ENCODE results near the gene GALNT13.
"Not testable (repeated sequence)": the region's sequence is repeated elsewhere in the genome, so short reads cannot be mapped to it uniquely, and the experiment has no call there.

GALNT13 gene

GRCh38 chr2:154470376-154470775 is 598.7 kb downstream of the GALNT13 start:
- Histone ChIP-seq H3K9me3 (ENCODE audit: control insufficient read depth in 2 of 2, low read length in 2 of 2) (peaks cover 0 to 2% of the 10 kb centered on the region in 2 donors), H3K27ac (ENCODE audit: low read length) (no peak overlapping the region), H3K4me3 (ENCODE audit: low read length in 2 of 2) (no peak overlapping the region), H3K36me3 (ENCODE audit: control insufficient read depth in 2 of 2, insufficient read depth in 2 of 2, low read length in 2 of 2) (no peaks in the 10 kb centered on the region), H3K9ac (ENCODE audit: low read length in 2 of 2) (no peak overlapping the region), H3K27me3 (ENCODE audit: control insufficient read depth in 1 of 2, insufficient read depth in 2 of 2, low read length in 2 of 2) (no peaks in the 10 kb centered on the region), H3K4me1 (ENCODE audit: control insufficient read depth, insufficient read depth, low read length) (no peaks in the 10 kb centered on the region)

- H3K27me3 ChIP-seq (ENCODE audit: control insufficient read depth in 1 of 2, insufficient read depth in 2 of 2, low read length in 2 of 2); H3K4me3 ChIP-seq (ENCODE audit: low read length in 2 of 2); H3K9ac ChIP-seq (ENCODE audit: low read length in 2 of 2); H3K36me3 ChIP-seq (ENCODE audit: control insufficient read depth in 2 of 2, insufficient read depth in 2 of 2, low read length in 2 of 2); H3K9me3 ChIP-seq (ENCODE audit: control insufficient read depth in 2 of 2, low read length in 2 of 2); H3K27ac ChIP-seq (ENCODE audit: low read length); H3K4me1 ChIP-seq (ENCODE audit: control insufficient read depth, insufficient read depth, low read length): not testable (repeated sequence)
These were observed 599.8 kb downstream of the GALNT13 start for GRCh38 chr2:154471492-154471891.

- H3K4me3 ChIP-seq (ENCODE audit: low read length in 2 of 2), result no peak overlapping the region
- H3K27me3 ChIP-seq (ENCODE audit: control insufficient read depth in 1 of 2, insufficient read depth in 2 of 2, low read length in 2 of 2), result no peaks in the 10 kb centered on the region
- H3K36me3 ChIP-seq (ENCODE audit: control insufficient read depth in 2 of 2, insufficient read depth in 2 of 2, low read length in 2 of 2), result no peaks in the 10 kb centered on the region
- no peak overlapping the region for H3K9ac ChIP-seq (ENCODE audit: low read length in 2 of 2)
- H3K27ac ChIP-seq (ENCODE audit: low read length), result no peak overlapping the region
- H3K9me3 ChIP-seq (ENCODE audit: control insufficient read depth in 2 of 2, low read length in 2 of 2), result no peaks in the 10 kb centered on the region
- no peaks in the 10 kb centered on the region for H3K4me1 ChIP-seq (ENCODE audit: control insufficient read depth, insufficient read depth, low read length)
These were observed 605.6 kb downstream of the GALNT13 start for GRCh38 chr2:154477319-154477718.

GRCh38 chr2:154480521-154480920 is 608.8 kb downstream of the GALNT13 start:
- H3K27ac ChIP-seq (ENCODE audit: low read length), result no peak overlapping the region
- H3K27me3 ChIP-seq (ENCODE audit: control insufficient read depth in 1 of 2, insufficient read depth in 2 of 2, low read length in 2 of 2), result no peaks in the 10 kb centered on the region

GRCh38 chr2:154481336-154481735 is 609.6 kb downstream of the GALNT13 start:
- Histone ChIP-seq H3K4me3 (ENCODE audit: low read length in 2 of 2) (no peak overlapping the region), H3K27ac (ENCODE audit: low read length) (no peak overlapping the region), H3K9me3 (ENCODE audit: control insufficient read depth in 2 of 2, low read length in 2 of 2) (no peaks in the 10 kb centered on the region), H3K4me1 (ENCODE audit: control insufficient read depth, insufficient read depth, low read length) (no peaks in the 10 kb centered on the region), H3K36me3 (ENCODE audit: control insufficient read depth in 2 of 2, insufficient read depth in 2 of 2, low read length in 2 of 2) (no peaks in the 10 kb centered on the region), H3K27me3 (ENCODE audit: control insufficient read depth in 1 of 2, insufficient read depth in 2 of 2, low read length in 2 of 2) (no peaks in the 10 kb centered on the region), H3K9ac (ENCODE audit: low read length in 2 of 2) (no peak overlapping the region)

More at GRCh38 chr2:154480521-154480920, 608.8 kb downstream of the GALNT13 start:
- Histone ChIP-seq H3K36me3 (ENCODE audit: control insufficient read depth in 2 of 2, insufficient read depth in 2 of 2, low read length in 2 of 2) (no peaks in the 10 kb centered on the region), H3K9ac (ENCODE audit: low read length in 2 of 2) (no peak overlapping the region), H3K9me3 (ENCODE audit: control insufficient read depth in 2 of 2, low read length in 2 of 2) (no peaks in the 10 kb centered on the region), H3K4me1 (ENCODE audit: control insufficient read depth, insufficient read depth, low read length) (no peaks in the 10 kb centered on the region), H3K4me3 (ENCODE audit: low read length in 2 of 2) (no peak overlapping the region)

- Histone ChIP-seq H3K4me3 (ENCODE audit: low read length in 2 of 2) (no peak overlapping the region), H3K4me1 (ENCODE audit: control insufficient read depth, insufficient read depth, low read length) (no peaks in the 10 kb centered on the region), H3K9me3 (ENCODE audit: control insufficient read depth in 2 of 2, low read length in 2 of 2) (no peaks in the 10 kb centered on the region), H3K27me3 (ENCODE audit: control insufficient read depth in 1 of 2, insufficient read depth in 2 of 2, low read length in 2 of 2) (no peaks in the 10 kb centered on the region), H3K9ac (ENCODE audit: low read length in 2 of 2) (no peak overlapping the region), H3K36me3 (ENCODE audit: control insufficient read depth in 2 of 2, insufficient read depth in 2 of 2, low read length in 2 of 2) (no peaks in the 10 kb centered on the region), H3K27ac (ENCODE audit: low read length) (no peak overlapping the region)
These were observed 612.8 kb downstream of the GALNT13 start for GRCh38 chr2:154484338-154485099.

- Histone ChIP-seq H3K27ac (ENCODE audit: low read length) (no peak overlapping the region), H3K9ac (ENCODE audit: low read length in 2 of 2) (no peak overlapping the region), H3K27me3 (ENCODE audit: control insufficient read depth in 1 of 2, insufficient read depth in 2 of 2, low read length in 2 of 2) (no peaks in the 10 kb centered on the region), H3K9me3 (ENCODE audit: control insufficient read depth in 2 of 2, low read length in 2 of 2) (no peaks in the 10 kb centered on the region), H3K36me3 (ENCODE audit: control insufficient read depth in 2 of 2, insufficient read depth in 2 of 2, low read length in 2 of 2) (no peaks in the 10 kb centered on the region), H3K4me3 (ENCODE audit: low read length in 2 of 2) (no peak overlapping the region), H3K4me1 (ENCODE audit: control insufficient read depth, insufficient read depth, low read length) (no peaks in the 10 kb centered on the region)
These were observed 617.1 kb downstream of the GALNT13 start for GRCh38 chr2:154488801-154489200.

GRCh38 chr2:154489266-154489858 is 617.6 kb downstream of the GALNT13 start:
- Histone ChIP-seq H3K36me3 (ENCODE audit: control insufficient read depth in 2 of 2, insufficient read depth in 2 of 2, low read length in 2 of 2) (no peaks in the 10 kb centered on the region), H3K9me3 (ENCODE audit: control insufficient read depth in 2 of 2, low read length in 2 of 2) (no peaks in the 10 kb centered on the region), H3K9ac (ENCODE audit: low read length in 2 of 2) (no peak overlapping the region), H3K4me3 (ENCODE audit: low read length in 2 of 2) (no peak overlapping the region), H3K4me1 (ENCODE audit: control insufficient read depth, insufficient read depth, low read length) (no peaks in the 10 kb centered on the region), H3K27ac (ENCODE audit: low read length) (no peak overlapping the region), H3K27me3 (ENCODE audit: control insufficient read depth in 1 of 2, insufficient read depth in 2 of 2, low read length in 2 of 2) (no peaks in the 10 kb centered on the region)

GRCh38 chr2:154490530-154490929 is 618.8 kb downstream of the GALNT13 start:
- Histone ChIP-seq H3K9me3 (ENCODE audit: control insufficient read depth in 2 of 2, low read length in 2 of 2) (no peaks in the 10 kb centered on the region), H3K4me1 (ENCODE audit: control insufficient read depth, insufficient read depth, low read length) (no peaks in the 10 kb centered on the region), H3K9ac (ENCODE audit: low read length in 2 of 2) (no peak overlapping the region), H3K27ac (ENCODE audit: low read length) (no peak overlapping the region), H3K27me3 (ENCODE audit: control insufficient read depth in 1 of 2, insufficient read depth in 2 of 2, low read length in 2 of 2) (no peaks in the 10 kb centered on the region), H3K4me3 (ENCODE audit: low read length in 2 of 2) (no peak overlapping the region), H3K36me3 (ENCODE audit: control insufficient read depth in 2 of 2, insufficient read depth in 2 of 2, low read length in 2 of 2) (no peaks in the 10 kb centered on the region)

GRCh38 chr2:154495455-154495868 is 623.7 kb downstream of the GALNT13 start:
- Histone ChIP-seq H3K27ac (ENCODE audit: low read length) (no peak overlapping the region), H3K9ac (ENCODE audit: low read length in 2 of 2) (no peak overlapping the region), H3K27me3 (ENCODE audit: control insufficient read depth in 1 of 2, insufficient read depth in 2 of 2, low read length in 2 of 2) (no peaks in the 10 kb centered on the region), H3K4me1 (ENCODE audit: control insufficient read depth, insufficient read depth, low read length) (no peaks in the 10 kb centered on the region), H3K4me3 (ENCODE audit: low read length in 2 of 2) (no peak overlapping the region), H3K9me3 (ENCODE audit: control insufficient read depth in 2 of 2, low read length in 2 of 2) (no peaks in the 10 kb centered on the region), H3K36me3 (ENCODE audit: control insufficient read depth in 2 of 2, insufficient read depth in 2 of 2, low read length in 2 of 2) (no peaks in the 10 kb centered on the region)

GRCh38 chr2:154497019-154497418 is 625.3 kb downstream of the GALNT13 start:
- Histone ChIP-seq H3K9me3 (ENCODE audit: control insufficient read depth in 2 of 2, low read length in 2 of 2) (no peaks in the 10 kb centered on the region), H3K4me1 (ENCODE audit: control insufficient read depth, insufficient read depth, low read length) (no peaks in the 10 kb centered on the region), H3K9ac (ENCODE audit: low read length in 2 of 2) (no peak overlapping the region), H3K27ac (ENCODE audit: low read length) (no peak overlapping the region), H3K27me3 (ENCODE audit: control insufficient read depth in 1 of 2, insufficient read depth in 2 of 2, low read length in 2 of 2) (no peaks in the 10 kb centered on the region), H3K36me3 (ENCODE audit: control insufficient read depth in 2 of 2, insufficient read depth in 2 of 2, low read length in 2 of 2) (no peaks in the 10 kb centered on the region), H3K4me3 (ENCODE audit: low read length in 2 of 2) (no peak overlapping the region)
